BLaER1 (cell line): ENCODE data around the gene PFKP.
A peak's percentile ranks its signal among the peaks of the same experiment; 100 is the strongest.
"Not testable (repeated sequence)": the region's sequence is repeated elsewhere in the genome, so short reads cannot be mapped to it uniquely, and the experiment has no call there.

Source experiments
- H3K27ac ChIP-seq: shearing (Covaris generic); formaldehyde crosslinking; 2 replicates; pipeline ENCODE4 v1.8.1; 2022
- H3K27me3 ChIP-seq: shearing (Covaris generic); formaldehyde crosslinking; 2 replicates; pipeline ENCODE4 v1.8.1; 2022
- H3K36me3 ChIP-seq: shearing (Covaris generic); formaldehyde crosslinking; 2 replicates; pipeline ENCODE4 v1.8.1; 2022
- H3K4me1 ChIP-seq: shearing (Covaris generic); formaldehyde crosslinking; 2 replicates; pipeline ENCODE4 v1.8.1; 2022
- H3K4me2 ChIP-seq: shearing (Covaris generic); formaldehyde crosslinking; 2 replicates; pipeline ENCODE4 v1.8.1; 2022
- H3K4me3 ChIP-seq: shearing (Covaris generic); formaldehyde crosslinking; 2 replicates; pipeline ENCODE4 v1.8.1; 2022
- H3K9ac ChIP-seq: shearing (Covaris generic); formaldehyde crosslinking; 2 replicates; pipeline ENCODE4 v1.8.1; 2022
- H3K9me3 ChIP-seq: shearing (Covaris generic); formaldehyde crosslinking; 2 replicates; pipeline ENCODE4 v1.8.1; 2022
- H4K20me1 ChIP-seq: shearing (Covaris generic); formaldehyde crosslinking; 2 replicates; pipeline ENCODE4 v1.8.1; 2022
- Cebpa-rat ChIP-seq: shearing (Covaris generic); IDR thresholded peaks from 2 replicates; pipeline ENCODE4 v1.8.1; 2022

PFKP gene

GRCh38 chr10:3057946-3058345 lies 9.4 kb upstream of the PFKP start:
- Histone ChIP-seq H3K27ac (no peak overlapping the region), H3K4me3 (no peak overlapping the region), H3K4me1 (peaks cover 11% of the 10 kb centered on the region), H4K20me1 (no peaks in the 10 kb centered on the region), H3K9ac (no peak overlapping the region), H3K9me3 (no peaks in the 10 kb centered on the region), H3K4me2 (no peak overlapping the region), H3K36me3 (no peaks in the 10 kb centered on the region), H3K27me3 (no peaks in the 10 kb centered on the region)
- TF ChIP-seq Cebpa-rat: no peak

GRCh38 chr10:3059974-3060373 lies 7.4 kb upstream of the PFKP start:
- H3K9me3 ChIP-seq: no peaks in the 10 kb centered on the region
- peaks cover 26% of the 10 kb centered on the region for H3K4me1 ChIP-seq
- H3K36me3 ChIP-seq: no peaks in the 10 kb centered on the region
- H3K27ac ChIP-seq: no peak overlapping the region
- no peak overlapping the region for H3K9ac ChIP-seq
- peak overlapping the region; percentile 40 for H3K4me2 ChIP-seq
- H3K27me3 ChIP-seq: no peaks in the 10 kb centered on the region
- TF ChIP-seq Cebpa-rat: no peak
- H4K20me1 ChIP-seq: peaks cover 9% of the 10 kb centered on the region
- no peak overlapping the region for H3K4me3 ChIP-seq

DNA sequence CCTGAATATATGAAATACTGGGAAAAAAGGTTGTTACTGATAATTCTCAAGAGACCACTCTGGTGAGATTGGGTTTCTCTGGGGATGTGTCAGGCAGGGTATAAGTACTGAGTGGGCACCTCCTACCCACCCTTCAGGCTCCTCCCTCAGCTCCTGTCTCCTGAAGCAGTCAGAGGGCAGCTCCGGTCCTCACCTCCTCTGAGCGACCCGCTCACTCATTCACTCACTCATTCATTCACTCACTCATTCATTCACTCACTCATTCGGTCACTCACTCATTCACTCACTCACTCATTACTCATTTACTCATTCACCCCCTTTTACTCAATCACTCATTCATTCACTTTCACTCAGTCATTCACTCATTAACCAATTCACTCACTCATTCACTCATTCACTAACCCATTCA lies 6.9 kb upstream of the PFKP start:
- H3K4me3 ChIP-seq: no peak overlapping the region
- H3K9me3 ChIP-seq: no peaks in the 10 kb centered on the region
- no peak for TF ChIP-seq Cebpa-rat
- H4K20me1 ChIP-seq: peaks cover 15% of the 10 kb centered on the region
- H3K4me1 ChIP-seq: peaks cover 31% of the 10 kb centered on the region
- H3K36me3 ChIP-seq: no peaks in the 10 kb centered on the region
- peak overlapping the region; percentile 40 for H3K4me2 ChIP-seq
- no peak overlapping the region for H3K27ac ChIP-seq
- no peaks in the 10 kb centered on the region for H3K27me3 ChIP-seq
- H3K9ac ChIP-seq: no peak overlapping the region

- H4K20me1 ChIP-seq: peaks cover 24% of the 10 kb centered on the region
- H3K27ac ChIP-seq, H3K36me3 ChIP-seq, H3K9ac ChIP-seq, H3K27me3 ChIP-seq, H3K9me3 ChIP-seq, H3K4me3 ChIP-seq, H3K4me2 ChIP-seq: not testable (repeated sequence)
- H3K4me1 ChIP-seq: peaks cover 40% of the 10 kb centered on the region
Measured at GRCh38 chr10:3061323-3061898, 5.9 kb upstream of the PFKP start.

GRCh38 chr10:3062502-3063186 lies 4.7 kb upstream of the PFKP start:
- peaks cover 46% of the 10 kb centered on the region for H3K4me1 ChIP-seq
- H3K4me3 ChIP-seq: no peak overlapping the region
- no peak overlapping the region for H3K27ac ChIP-seq
- peaks cover 28% of the 10 kb centered on the region for H4K20me1 ChIP-seq
- peaks cover 15% of the 10 kb centered on the region; the same call in 1 of the 2 replicates for H3K27me3 ChIP-seq
- H3K36me3 ChIP-seq: no peaks in the 10 kb centered on the region
- no peaks in the 10 kb centered on the region for H3K9me3 ChIP-seq
- H3K4me2 ChIP-seq: no peak overlapping the region
- H3K9ac ChIP-seq: no peak overlapping the region
- no peak for TF ChIP-seq Cebpa-rat

GRCh38 chr10:3064423-3064822 lies 2.9 kb upstream of the PFKP start:
- no peak overlapping the region for H3K9ac ChIP-seq

DNA sequence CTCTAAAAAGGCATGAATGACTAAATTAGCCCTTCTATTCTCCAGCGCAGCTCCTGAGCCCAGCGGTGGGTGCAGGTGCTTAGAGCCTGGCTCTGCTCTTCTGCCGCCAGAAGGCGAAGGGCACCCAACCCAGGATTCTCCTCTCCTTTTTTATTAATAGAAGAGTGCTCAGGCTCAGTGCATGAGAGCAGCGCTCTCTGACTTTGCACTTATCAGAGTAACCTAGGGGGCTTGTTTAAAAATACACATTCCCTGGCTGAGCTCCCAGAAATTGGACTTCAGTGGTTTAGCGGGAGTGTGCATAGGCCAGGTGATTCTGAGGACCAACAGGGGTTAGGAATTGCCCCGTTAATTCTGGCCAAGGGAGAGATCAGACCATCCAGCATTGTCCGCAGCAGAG lies 1.7 kb upstream of the PFKP start:
- H4K20me1 ChIP-seq: peaks cover 47% of the 10 kb centered on the region
- peak overlapping the region; percentile 95 for H3K4me2 ChIP-seq
- H3K9ac ChIP-seq: no peak overlapping the region
- H3K27me3 ChIP-seq: peaks cover 15% of the 10 kb centered on the region; the same call in 1 of the 2 replicates
- H3K27ac ChIP-seq: no peak overlapping the region
- TF ChIP-seq Cebpa-rat: no peak
- H3K4me1 ChIP-seq: peaks cover 53% of the 10 kb centered on the region
- H3K9me3 ChIP-seq: no peaks in the 10 kb centered on the region
- no peak overlapping the region for H3K4me3 ChIP-seq
- peaks cover 8% of the 10 kb centered on the region; the same call in 1 of the 2 replicates for H3K36me3 ChIP-seq

More at GRCh38 chr10:3064423-3064822, 2.9 kb upstream of the PFKP start:
- Histone ChIP-seq H3K9me3 (no peaks in the 10 kb centered on the region), H3K4me1 (peaks cover 49% of the 10 kb centered on the region), H4K20me1 (peaks cover 35% of the 10 kb centered on the region), H3K36me3 (no peaks in the 10 kb centered on the region), H3K27ac (no peak overlapping the region), H3K4me3 (no peak overlapping the region), H3K4me2 (peak overlapping the region; percentile 95), H3K27me3 (peaks cover 15% of the 10 kb centered on the region; the same call in 1 of the 2 replicates)
- no peak; the same call in 1 of the 2 replicates for TF ChIP-seq Cebpa-rat

DNA sequence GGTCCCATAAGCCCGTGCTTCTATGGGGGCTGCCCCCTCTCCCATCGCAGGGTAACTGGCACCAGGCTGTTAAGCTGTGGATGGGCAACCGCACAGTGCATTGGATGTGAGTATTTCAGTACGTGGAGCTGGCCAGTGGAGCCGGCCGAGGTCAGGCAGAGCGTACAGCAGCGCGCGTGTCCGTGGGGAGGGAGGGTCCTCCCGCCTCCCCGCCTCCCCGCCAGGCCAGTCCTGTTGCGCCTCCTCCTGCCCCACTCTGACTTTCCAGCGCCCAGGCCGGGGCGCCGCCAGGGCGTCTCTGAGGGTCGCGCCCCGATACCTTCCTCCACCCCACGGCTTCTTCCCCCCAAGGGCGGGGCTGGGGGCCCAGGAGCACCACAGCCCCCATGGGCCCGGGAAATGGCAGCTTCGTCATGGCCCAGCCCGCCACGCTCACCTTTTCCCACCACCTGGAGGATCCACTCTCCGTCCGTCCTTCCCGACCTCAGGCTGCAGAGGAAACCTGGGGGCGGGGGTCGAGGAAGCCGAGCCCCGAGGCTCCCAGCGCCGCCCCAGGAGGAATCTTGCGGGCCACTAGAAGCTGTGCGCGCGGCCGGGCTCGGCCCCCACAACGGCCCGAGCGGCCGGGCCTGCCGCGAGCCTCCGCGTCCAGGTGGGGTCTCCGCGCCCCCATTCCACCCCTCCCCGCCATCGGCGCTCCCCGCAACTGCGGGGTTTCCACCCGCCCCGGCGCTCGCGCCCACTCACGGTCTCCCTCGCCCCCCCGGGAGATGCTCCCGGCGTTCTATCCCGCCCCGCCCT lies 831 bp upstream of the PFKP start:
- peaks cover 15% of the 10 kb centered on the region; the same call in 1 of the 2 replicates for H3K27me3 ChIP-seq
- no peak overlapping the region for H3K27ac ChIP-seq
- peak overlapping the region; percentile 95 for H3K4me2 ChIP-seq
- peaks cover 17% of the 10 kb centered on the region; the same call in 1 of the 2 replicates for H3K36me3 ChIP-seq
- H3K9ac ChIP-seq: no peak overlapping the region
- H3K4me3 ChIP-seq: peak overlapping the region; percentile 98
- H4K20me1 ChIP-seq: peaks cover 55% of the 10 kb centered on the region
- H3K9me3 ChIP-seq: no peaks in the 10 kb centered on the region
- peaks cover 59% of the 10 kb centered on the region for H3K4me1 ChIP-seq
- TF ChIP-seq Cebpa-rat: no peak

GRCh38 chr10:3067859-3068179 lies 471 bp downstream of the PFKP start:
- H3K4me3 ChIP-seq: peak overlapping the region; percentile 98
- peaks cover 69% of the 10 kb centered on the region for H4K20me1 ChIP-seq
- H3K27ac ChIP-seq: peak overlapping the region; percentile 91
- H3K4me2 ChIP-seq: peak overlapping the region; percentile 95
- peaks cover 30% of the 10 kb centered on the region for H3K36me3 ChIP-seq
- TF ChIP-seq Cebpa-rat: no peak
- no peaks in the 10 kb centered on the region for H3K9me3 ChIP-seq
- H3K4me1 ChIP-seq: peaks cover 72% of the 10 kb centered on the region
- H3K9ac ChIP-seq: peak overlapping the region; percentile 91
- peaks cover 15% of the 10 kb centered on the region; the same call in 1 of the 2 replicates for H3K27me3 ChIP-seq
